Tibial nerve (tissue), 4 donors: ENCODE data around the gene FETUB. TPM values are rescaled to one million over a fixed set of nuclear protein-coding genes. Genes with fewer than 3 reads are reported as not detected.

ENCODE experiments used
- DNase-seq, 2 donors: peaks; one replicate each; pipeline ENCODE4 v3.0.0-alpha.2; 2019; ENCODE audit warnings: low spot score in 2 of 2
- H3K27ac ChIP-seq, 4 donors: fragments of 200-600 bp; sonication (generic) in 3 of 4; one replicate each; pipeline ENCODE4 v1.5.1; 2017 to 2019; ENCODE audit warnings: mild to moderate bottlenecking in 1 of 4
- H3K27me3 ChIP-seq, 2 donors: fragments of 200-600 bp; sonication (generic) in 1 of 2; one replicate each; pipeline versions ENCODE4 v1.5.1 to v1.6.0; 2017 to 2019
- H3K36me3 ChIP-seq, 3 donors: fragments of 200-600 bp; sonication (generic); one replicate each; pipeline ENCODE4 v1.5.1; 2018 to 2019
- H3K4me1 ChIP-seq, 4 donors: fragments of 200-600 bp; sonication (generic) in 3 of 4; one replicate each; pipeline ENCODE4 v1.5.1; 2017 to 2019
- H3K4me3 ChIP-seq, 4 donors: fragments of 200-600 bp; sonication (generic) in 3 of 4; one replicate each; pipeline ENCODE4 v1.5.1; 2017 to 2019; ENCODE audit warnings: mild to moderate bottlenecking in 1 of 4, moderate library complexity in 1 of 4
- H3K9me3 ChIP-seq, 4 donors: fragments of 200-600 bp; sonication (generic) in 3 of 4; one replicate each; pipeline ENCODE4 v1.5.1; 2017 to 2019
- CTCF ChIP-seq, 5 experiments: fragments of 200-600 bp in 3 of 5; fragments of 450-650 bp in 2 of 5; sonication (generic) in 3 of 5; IDR thresholded peaks; one replicate each; pipeline ENCODE4 v1.5.1; 2016 to 2019; ENCODE audit warnings: antibody characterized with exemption in 5 of 5, mild to moderate bottlenecking in 3 of 5, moderate library complexity in 2 of 5
- EP300 ChIP-seq, 2 donors: sonication (generic); formaldehyde crosslinking; IDR thresholded peaks; one replicate each; pipeline ENCODE4 v1.6.1; 2017; ENCODE audit warnings: antibody characterized with exemption in 2 of 2, mild to moderate bottlenecking in 1 of 2
- POLR2A ChIP-seq, 2 donors: fragments of 450-650 bp; IDR thresholded peaks; one replicate each; pipeline ENCODE4 v1.6.1; 2017; ENCODE audit warnings: antibody characterized with exemption in 2 of 2, mild to moderate bottlenecking in 2 of 2, moderate library complexity in 2 of 2
- WGBS, 2 donors: methylation state at CpG; one replicate each; pipeline ENCODE4 v1.1.5; 2018; 5-methylcytosine and 5-hydroxymethylcytosine counted together
- total RNA-seq, 4 donors: library from RNA; depleted of rRNA; stranded (reverse); fragments of >200 nt; gene quantifications; one replicate each; pipeline ENCODE4 v1.1.0, GENCODE V29; 2016

FETUB gene
- total RNA-seq, 4 donors from 2014 or later, result not detected

- Histone ChIP-seq H3K27me3 (no peaks in the 10 kb centered on the region), H3K27ac (no peak overlapping the region), H3K4me3 (no peak overlapping the region), H3K36me3 (no peaks in the 10 kb centered on the region), H3K4me1 (no peaks in the 10 kb centered on the region), H3K9me3 (no peaks in the 10 kb centered on the region)
- no peak for TF ChIP-seq POLR2A (IDR thresholded peaks at IDR 0.05)
- no peak for TF ChIP-seq EP300 (IDR thresholded peaks at IDR 0.05)
- no peak for TF ChIP-seq CTCF (IDR thresholded peaks at IDR 0.05)
- DNase-seq, result no peak
- 46 to 53% methylated on average over 4 of the region's 4 CpGs for WGBS, 2 donors
These were observed 24.3 kb downstream of the FETUB start for GRCh38 chr3:186664506-186664905.

GRCh38 chr3:186665625-186666188 is 25.5 kb downstream of the FETUB start, which contains the start of gene HRG:
TSS of gene HRG (plus strand) at chr3:186666014. CDS start at chr3:186666032, 18 bp downstream.
- H3K36me3 ChIP-seq, result no peaks in the 10 kb centered on the region
- DNase-seq, result no peak
- no peak for TF ChIP-seq POLR2A (IDR thresholded peaks at IDR 0.05)
- TF ChIP-seq EP300 (IDR thresholded peaks at IDR 0.05), result no peak
- no peak for TF ChIP-seq CTCF (IDR thresholded peaks at IDR 0.05)
- no peak within 1 kb of the TSS for H3K27ac ChIP-seq
- H3K27me3 ChIP-seq, result no peaks in the 10 kb centered on the region
- H3K4me1 ChIP-seq, result no peaks in the 10 kb centered on the region
- H3K9me3 ChIP-seq, result no peaks in the 10 kb centered on the region
- 63 to 75% methylated on average over 8 of the region's 8 CpGs for WGBS, 2 donors
- no peak within 1 kb of the TSS for H3K4me3 ChIP-seq

- DNase-seq, result no peak
- WGBS, 2 donors, result 72 to 78% methylated on average over 6 of the region's 6 CpGs
- Histone ChIP-seq H3K4me1 (no peaks in the 10 kb centered on the region), H3K9me3 (no peaks in the 10 kb centered on the region), H3K4me3 (no peak overlapping the region), H3K27me3 (no peaks in the 10 kb centered on the region), H3K27ac (no peak overlapping the region), H3K36me3 (no peaks in the 10 kb centered on the region)
- TF ChIP-seq CTCF (IDR thresholded peaks at IDR 0.05) (no peak), POLR2A (IDR thresholded peaks at IDR 0.05) (no peak)
These were observed 28.2 kb downstream of the FETUB start for GRCh38 chr3:186668426-186668825.

- 79% methylated on average over 2 of the region's 2 CpGs for WGBS, 2 donors
- H3K27ac ChIP-seq, result no peak overlapping the region
These were observed 29.3 kb downstream of the FETUB start for GRCh38 chr3:186669378-186670084.

More at GRCh38 chr3:186669378-186670084, 29.3 kb downstream of the FETUB start:
- Histone ChIP-seq H3K4me3 (no peak overlapping the region), H3K4me1 (no peaks in the 10 kb centered on the region), H3K27me3 (no peaks in the 10 kb centered on the region), H3K36me3 (no peaks in the 10 kb centered on the region), H3K9me3 (no peaks in the 10 kb centered on the region)
- DNase-seq, result no peak
- no peak for TF ChIP-seq EP300 (IDR thresholded peaks at IDR 0.05)
- no peak for TF ChIP-seq POLR2A (IDR thresholded peaks at IDR 0.05)
- TF ChIP-seq CTCF (IDR thresholded peaks at IDR 0.05), result no peak
